GM03348 (cell line): ENCODE results near the gene YES1.

Experiments
- DNase-seq: peaks from one replicate; pipeline ENCODE4 v3.0.0; 2012; ENCODE audit warnings: low spot score

The YES1 gene

DNA sequence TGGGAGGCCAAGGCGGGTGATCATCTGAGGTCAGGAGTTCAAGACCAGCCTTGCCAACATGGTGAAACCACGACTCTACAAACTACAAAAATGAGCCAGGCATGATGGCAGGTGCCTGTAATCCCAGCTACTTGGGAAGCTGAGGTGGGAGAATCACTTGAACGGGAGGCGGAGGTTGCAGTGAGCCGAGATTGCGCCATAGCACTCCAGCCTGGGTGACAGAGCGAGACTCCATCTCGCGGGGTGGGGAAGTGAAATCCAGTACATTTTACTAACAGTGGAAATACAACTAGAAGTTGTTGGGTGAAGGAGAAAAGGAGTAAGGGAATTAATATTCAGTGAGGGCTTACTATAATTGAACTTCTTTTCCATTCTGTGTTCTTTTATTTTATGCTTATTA lies 86.4 kb downstream of the YES1 start:
- DNase-seq = no peak

DNA sequence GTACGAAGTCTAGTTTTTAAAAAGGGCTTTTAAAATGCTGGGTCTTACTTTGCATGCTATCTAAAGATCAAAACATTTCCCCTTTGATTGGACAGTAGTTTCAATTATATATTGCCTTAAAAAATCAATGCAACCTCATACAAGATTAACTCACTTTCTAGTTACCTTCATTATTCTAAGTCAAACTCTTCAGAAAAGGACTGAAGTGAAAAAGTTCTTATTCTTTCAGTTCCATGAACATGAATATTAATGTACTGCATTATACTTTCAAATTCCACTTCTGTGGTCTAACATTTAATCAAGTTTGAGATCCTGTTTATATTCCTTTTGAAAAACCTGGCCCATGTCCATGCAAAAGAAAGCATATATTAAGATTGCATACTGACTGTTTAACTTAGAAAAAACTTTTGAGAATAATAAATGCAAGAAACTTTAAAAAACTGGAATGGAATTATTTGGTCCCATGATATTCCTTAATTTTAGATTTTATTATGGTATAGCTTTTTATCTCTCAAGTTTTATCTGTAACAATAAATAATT lies 88.4 kb downstream of the YES1 start:
- DNase-seq = no peak

DNA sequence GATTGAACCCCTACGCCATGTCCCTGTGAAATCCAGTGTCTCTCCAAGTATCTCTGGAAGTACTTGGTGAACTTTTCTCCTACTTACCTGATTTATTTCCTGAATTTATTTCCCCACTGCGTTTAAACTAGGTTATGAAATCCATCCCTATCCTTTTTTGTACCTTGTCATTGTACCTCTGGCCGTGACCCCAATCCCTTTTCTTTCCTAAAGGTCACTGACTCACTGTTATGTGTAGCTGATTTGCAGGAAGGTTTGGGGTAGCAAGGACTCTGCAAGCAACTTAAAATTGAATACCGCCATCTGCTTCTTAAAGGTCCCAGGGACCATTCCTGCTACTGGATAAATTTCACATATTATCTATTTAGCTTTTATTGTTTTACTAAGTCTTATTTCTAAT lies 95.0 kb downstream of the YES1 start:
- DNase-seq = no peak

DNA sequence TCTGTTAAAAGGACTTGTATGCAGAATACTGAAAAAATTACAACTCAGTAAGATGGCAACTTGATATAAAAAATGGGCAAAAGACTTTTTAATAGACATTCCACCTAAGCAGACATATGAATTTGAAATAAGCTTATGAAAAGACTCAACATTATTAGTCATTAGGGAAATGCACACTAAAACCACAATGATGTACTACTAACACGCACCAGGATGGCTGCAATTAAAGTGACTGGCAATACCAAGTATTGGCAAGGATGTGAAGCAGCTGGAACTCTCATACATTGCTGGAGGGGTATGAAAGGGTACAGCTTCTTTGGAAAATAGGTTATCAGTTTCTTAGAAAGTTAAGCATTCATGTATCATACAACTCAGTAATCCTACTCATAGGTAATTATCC lies 96.4 kb downstream of the YES1 start:
- DNase-seq = peak; percentile 51

DNA sequence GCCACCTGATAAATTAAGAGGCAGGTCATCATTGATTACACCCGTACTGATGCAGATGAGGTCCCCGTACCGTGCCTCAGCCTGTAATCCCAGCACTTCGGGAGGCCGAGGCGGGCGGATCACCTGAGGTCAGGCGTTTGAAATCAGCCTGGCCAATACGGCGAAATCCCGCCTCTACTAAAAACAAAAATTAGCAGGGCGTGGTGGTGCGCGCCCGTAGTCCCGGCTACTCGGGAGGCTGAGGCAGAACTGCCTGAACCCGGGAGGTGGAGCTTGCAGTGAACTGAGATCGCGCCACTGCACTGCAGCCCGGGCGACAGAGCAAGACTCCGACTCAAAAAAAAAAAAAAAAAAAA lies 98.9 kb downstream of the YES1 start:
- no peak for DNase-seq

DNA sequence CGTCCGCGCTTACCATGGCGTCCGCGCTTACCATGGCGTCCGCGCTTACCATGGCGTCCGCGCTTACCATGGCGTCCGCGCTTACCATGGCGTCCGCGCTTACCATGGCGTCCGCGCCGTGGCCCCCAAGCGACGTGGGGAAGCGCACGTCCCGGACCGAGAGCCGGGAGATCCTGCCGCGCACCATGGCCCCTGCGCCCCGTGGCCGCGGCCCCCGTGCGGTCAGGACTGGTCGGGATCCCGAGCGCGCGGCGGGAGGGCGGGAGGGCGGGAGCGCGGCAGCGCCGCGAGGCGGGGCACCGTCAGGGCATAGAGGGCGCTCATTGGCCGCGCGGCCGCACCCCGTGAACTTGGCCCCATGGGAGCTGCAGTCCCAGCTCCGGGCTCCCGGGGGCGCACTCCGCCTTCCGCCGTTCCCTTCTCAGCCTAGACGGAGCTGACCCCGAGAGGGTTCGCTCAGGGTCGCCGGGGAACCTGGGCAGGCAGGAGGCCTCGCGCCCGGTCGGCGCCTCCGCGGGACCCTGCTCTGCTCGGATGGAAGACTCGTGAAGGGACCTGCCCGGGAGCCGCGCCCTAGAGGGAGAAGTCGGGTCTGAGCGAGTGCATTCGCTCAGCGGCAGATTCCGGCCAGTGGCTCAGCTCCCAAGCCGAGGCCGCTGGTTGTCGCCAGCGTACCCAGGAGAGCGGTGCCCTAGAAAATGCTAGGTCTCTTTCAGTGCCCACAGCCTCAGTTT lies 99.5 kb downstream of the YES1 start, which contains the start of gene ENOSF1:
ENOSF1 (minus strand) TSS at position 230 of the 734 bp plus-strand sequence; CDS start at position 187, 43 bp downstream.
- DNase-seq = peak; percentile 95

DNA sequence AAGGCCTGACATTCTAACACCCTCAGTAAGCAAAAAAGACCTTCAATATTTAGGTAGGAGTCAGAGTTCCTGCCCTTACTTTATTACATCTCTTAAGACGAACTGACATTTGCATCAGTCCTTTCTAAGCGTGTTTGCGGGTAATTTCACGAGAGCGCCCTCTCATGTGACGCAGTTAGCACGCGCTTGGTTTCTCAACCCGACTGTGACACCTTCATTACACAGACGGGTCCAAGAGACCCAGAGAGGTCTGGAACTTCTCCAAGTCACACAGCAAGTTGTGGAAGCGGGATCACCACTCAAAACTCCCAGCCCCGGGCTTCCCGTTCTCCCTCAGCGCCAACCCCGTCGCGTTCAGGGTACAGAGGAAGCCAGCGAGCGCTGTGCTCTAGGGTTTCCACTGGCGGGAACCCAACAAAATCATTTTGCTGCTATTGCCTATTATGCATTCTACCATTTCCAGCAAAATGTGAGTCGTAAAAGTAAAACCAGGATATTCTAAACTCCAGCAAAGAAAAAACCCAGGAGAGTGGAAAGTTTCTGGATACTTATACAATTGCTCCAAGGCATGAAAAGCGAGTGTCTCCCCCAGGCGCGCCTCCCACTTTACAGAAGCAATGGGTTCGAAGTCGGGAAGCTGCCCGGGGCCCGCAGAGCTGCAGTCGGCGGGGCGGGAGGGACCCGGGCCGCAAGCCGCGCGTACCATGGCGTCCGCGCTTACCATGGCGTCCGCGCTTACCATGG lies 100.2 kb downstream of the YES1 start:
- DNase-seq = peak; percentile 74

DNA sequence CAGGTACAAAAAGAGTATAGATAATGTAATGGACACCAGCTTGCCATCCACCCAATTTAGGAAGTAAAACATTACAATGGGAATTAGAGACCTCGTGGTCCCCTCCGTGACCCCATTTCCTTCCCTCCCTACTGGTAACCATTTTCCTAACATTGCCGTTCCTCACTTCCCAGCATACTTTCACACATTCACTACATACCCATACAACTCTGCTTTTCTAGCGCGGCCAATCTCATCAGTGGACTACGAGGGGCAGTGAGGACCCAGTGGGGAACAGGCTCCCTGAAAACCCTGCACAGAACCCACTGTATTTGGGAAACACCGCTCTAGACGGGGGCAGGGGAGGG lies 100.8 kb downstream of the YES1 start:
- no peak for DNase-seq

DNA sequence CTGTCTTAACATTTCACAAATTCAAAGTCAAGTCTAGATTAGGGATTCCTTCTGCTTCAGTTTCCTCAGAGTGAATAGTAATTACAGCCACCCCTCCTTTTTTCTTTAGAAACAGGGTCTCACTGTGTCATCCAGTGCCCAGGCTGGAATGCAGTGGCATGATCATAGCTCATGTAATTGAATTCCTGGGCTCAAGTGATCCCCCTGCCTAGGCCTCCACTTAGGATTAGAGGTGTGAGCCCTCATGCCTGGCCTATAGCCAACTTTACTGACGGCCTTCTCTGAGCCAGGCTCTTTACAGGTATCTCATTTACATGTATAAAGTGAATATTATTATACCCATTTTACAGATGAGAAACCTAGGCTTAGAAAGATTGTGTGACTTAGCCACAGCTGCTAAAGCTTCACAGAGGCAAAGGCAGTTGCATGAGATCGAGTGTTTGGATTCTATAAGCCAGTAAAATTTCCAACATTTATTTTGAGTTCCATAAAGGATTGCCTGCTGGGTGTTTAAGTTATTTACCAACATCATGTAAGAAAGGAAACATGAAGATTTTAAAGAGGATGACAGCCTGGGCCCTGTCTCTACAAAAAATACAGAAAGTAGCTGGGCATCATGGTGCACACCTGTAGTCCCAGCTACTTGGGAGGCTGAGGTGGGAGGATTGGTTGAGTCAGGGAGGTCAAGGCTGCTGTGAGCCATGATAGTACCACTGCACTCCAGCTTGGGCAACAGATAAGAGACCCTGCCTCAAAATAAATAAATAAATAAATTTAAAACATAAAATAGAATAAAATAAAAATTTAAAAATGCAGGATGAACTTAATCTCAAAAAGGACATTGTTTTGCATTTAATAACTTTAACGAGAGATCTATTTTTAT lies 101.4 kb downstream of the YES1 start:
- DNase-seq = no peak

DNA sequence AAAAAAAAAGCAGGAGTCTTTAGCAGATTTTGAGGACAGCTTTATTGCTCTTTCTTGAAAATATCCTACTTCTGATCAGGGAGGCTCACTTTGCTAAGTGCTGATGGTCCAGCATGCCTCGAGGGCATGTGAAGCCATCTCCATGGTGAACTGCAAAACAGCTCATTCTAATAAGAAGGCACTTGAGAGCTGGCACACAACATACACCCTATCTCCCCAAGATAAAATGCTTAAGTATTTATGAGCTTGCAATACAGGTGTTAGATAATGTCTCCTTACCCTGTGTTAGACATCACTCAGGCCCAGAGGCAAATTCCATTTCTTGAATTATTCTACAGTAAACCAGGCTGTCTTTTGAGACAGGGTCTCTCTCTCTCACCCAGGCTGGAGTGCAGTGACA lies 102.3 kb downstream of the YES1 start:
- DNase-seq = no peak

DNA sequence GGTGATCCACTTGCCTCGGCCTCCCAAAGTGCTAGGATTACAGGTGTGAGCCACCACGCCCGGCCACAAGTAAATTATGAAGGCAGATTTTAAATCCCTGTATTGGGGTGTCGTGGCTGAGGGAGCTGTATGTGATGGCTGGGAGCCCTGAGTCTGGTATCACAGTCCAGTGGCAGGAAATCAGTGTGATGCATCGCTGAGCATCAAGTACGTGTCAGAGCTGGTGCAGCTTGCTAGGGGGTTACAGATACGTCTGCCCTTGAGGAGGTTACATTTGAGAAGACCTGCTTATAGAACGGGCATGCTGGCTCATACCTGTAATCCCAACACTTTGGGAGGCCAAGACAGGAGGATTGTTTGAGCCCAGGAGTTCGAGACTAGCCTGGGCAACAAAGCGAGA lies 103.9 kb downstream of the YES1 start:
- no peak for DNase-seq

DNA sequence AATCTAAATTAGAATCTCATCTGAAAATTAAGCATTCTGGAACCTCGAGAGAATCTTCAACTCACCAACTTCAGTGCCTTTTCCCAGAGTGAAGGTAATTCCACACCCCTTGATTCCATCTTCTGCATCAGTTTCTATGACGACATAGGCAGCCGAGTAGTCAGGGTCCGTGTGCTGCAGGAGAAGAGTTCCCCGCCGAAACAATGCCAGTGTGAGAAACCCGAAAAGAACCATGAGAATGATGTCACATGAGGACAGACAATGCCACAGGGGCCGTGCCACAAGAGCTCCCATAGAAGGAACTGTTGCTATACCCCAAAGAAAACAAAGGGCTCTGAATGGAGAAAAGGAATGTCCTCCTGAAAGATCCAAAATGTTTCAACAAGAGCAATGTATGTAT lies 105.6 kb downstream of the YES1 start:
- no peak for DNase-seq

DNA sequence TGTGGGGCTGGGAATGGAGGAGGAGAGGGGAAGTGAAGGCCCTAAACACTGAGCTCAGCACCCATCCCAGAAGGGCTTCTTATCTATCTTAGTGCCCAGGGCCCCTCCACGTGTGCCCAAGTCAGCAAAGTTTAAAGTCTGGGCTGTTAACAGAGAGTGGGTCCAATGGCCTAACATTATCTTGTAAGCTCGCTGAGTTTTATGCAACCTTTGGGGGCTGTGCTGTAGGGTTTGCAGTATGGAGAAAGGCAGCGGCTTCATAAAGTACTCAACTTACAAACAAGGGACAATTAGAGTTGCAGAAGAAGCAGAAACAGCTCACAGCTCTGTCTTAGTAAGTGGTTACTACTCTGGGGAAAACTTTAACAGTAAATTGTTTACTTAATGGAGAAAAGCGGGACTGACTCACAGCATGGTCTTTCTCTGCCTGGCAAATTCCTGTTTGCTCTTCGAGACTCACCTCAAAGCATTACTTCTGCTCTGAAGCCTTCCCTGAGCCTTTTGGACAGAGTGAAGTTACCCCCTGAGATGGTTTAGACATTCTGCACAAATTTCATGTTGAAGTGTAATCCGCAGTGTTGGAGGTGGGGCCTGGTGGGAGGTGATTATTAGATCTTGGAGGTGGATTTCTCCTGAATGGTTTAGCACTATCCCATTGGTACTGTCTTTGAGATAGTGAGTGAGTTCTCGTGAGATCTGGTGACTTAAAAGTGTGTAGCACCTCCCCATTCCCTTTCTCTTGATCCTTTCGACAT lies 108.7 kb downstream of the YES1 start:
- peak; percentile 26 for DNase-seq

DNA sequence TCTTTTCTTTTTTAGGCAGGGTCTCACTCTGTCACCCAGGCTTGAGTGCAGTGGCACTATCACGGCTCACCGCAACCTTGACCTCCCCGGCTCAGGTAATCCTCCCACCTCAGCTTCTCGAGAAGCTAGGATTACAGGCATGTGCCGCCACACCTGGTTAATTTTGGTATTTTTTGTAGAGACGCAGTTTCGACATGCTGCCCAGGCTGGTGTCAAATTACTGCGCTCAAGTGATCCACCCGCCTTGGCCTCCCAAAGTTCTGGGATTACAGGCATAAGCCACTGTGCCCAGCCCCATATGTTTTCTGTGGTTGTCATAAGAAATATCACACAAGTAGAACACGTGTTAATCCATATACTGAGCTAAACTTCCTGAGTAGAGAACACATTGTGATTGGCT lies 114.2 kb downstream of the YES1 start:
- no peak for DNase-seq

DNA sequence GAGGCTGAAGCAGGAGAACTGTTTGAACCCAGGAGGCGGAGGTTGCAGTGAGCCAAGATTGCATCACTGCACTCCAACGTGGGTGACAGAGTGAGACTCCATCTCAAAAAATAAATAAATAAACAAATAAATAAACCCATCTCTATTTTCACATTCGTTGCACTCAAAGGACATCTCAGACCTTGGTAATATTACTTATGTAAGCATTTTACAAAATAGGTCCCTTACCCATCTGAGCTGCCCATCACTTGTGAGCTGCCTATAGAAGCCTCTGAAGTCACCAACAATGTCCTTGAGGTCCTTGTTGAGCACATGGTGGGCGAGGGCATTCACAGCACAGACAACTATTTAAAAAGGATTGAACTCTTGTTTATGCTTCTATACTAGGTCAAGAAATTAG lies 115.0 kb downstream of the YES1 start:
- no peak for DNase-seq

DNA sequence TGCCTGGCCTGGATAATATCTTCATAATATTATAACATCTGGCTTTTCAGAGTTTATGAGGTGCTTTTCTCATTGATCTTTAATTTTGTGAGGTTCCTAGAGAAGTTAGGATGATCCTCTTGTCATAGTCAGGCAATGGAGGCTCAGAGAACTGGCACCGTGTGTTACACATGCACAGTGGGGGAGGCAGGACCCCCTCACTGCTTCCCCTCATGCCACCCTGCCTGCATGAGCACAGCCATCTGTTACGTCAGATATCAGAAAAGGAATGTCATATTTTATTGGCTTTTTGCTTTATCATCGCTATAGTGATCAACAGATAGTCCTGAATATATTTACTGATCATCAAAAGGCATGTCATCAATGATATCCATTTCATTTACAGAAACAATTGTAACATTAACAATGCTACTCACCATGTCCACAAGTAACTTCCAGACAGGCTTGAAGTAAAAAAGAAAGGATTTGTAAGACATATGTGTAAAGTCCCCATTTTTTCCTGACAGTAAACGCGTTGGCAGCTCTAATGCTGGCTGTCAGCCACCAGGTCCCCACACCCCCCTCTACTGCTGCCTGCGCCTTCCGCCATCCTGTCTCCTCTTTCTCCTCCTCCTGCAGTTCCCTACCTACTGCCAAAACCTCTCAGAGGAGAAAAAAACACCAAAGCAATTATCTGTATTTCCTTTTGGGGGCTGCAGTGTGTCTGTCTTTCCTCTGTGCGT lies 118.4 kb downstream of the YES1 start:
- no peak for DNase-seq

DNA sequence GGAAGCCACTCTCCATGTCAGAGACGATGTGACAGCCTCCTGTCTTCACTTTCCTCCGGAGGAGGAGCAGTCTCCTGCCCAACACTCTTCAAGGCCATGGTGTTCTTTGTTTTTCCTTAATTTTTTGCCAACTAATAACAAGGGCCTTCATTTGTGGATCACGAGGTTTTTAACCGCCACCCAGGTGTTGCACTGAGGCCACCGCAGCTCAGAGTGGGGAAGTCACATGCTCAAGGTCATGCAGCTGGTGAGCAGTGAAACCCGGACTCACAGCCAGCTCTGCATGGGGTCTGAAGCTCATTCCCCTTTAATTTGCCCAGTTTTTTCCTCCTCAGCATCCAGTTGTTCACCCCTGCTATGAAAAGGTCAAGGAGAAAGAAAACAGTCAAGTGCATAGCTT lies 119.2 kb downstream of the YES1 start:
- no peak for DNase-seq

DNA sequence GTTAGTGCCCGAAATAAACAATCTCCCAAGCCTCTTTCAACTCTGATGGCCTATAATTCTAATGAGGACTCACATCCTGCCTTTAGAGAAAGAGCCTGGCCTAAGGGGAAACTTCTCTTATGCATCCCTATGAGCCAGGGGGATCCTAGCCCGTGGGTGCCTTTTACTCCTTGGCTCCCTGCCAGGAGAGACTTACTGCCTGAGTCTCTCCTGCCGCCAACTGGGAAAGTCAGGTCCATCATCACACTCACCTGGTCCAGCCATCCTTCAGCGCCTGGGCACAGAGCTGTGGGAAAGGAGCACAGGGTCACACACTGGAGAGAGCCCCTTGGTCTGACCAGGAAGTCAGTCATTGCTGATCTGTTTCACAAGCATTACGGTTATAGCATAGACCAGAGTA lies 123.7 kb downstream of the YES1 start:
- DNase-seq = no peak

DNA sequence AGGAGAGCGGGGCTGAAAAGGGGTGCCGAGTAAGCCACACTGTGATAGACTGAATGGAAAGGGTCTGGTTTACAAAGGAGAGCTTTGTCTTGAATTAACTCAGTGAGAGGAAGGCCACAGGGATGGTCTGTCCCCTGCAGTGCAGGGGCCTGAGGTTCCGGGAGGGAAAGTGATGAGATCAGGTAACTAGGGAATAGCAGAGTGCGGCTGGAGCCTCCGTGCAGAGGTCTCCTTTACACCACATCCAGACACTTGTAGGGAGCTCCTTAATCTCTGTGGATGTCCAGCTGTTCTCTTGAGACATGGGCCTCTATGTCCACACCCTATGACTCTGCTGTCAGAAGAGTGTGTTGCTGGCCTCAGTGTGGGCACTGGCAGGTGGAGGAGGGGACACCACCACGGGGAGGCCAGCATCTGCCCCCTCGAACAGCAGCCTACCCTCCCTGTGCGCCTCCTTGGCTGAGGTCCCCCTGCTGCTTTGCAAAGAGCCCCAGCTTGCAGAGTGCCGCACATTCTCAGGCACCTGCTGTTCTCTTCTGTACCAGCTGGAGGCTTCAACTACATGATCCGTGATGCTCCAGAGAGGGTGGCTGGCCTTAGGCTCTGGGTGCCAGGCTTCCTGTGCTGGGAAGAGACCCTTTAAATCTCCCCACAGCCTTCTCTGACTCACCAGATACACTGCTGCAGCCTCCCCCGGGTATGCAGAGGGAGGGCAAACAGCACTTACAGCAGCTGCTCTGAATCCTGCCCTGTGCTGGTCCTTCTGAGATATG lies 125.5 kb downstream of the YES1 start:
- DNase-seq = no peak

DNA sequence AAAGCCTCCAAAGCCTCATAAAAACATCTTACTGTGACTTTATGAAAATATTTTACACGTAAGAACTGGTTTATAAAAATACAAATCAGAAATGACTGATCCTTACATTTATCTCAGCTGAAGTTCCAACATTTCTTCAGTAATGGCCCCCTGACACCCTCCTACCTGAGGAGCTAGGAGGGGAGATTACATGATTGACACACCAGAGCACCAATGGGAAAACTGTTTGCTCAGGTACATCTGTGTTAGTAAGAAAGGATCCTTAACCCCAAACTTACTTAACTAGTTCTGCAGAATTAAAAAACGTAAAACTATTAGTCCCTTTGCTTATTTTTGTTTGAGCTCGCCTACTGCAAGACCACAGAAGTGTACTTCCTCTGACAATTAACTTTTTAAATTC lies 126.6 kb downstream of the YES1 start:
- DNase-seq = no peak
